Activated T-helper 1 cell treated with anti-CD3 and anti-CD28 coated beads, Interleukin-2, amount 50 U/mL, for 16 hours (primary cell): ENCODE results near the gene MACROD2.

Experiments
- DNase-seq, 2 donors: peaks; one replicate each; pipeline ENCODE4 v3.0.0-alpha.2; 2020; ENCODE audit warnings: low read depth in 1 of 2, low spot score in 1 of 2

Gene MACROD2

DNA sequence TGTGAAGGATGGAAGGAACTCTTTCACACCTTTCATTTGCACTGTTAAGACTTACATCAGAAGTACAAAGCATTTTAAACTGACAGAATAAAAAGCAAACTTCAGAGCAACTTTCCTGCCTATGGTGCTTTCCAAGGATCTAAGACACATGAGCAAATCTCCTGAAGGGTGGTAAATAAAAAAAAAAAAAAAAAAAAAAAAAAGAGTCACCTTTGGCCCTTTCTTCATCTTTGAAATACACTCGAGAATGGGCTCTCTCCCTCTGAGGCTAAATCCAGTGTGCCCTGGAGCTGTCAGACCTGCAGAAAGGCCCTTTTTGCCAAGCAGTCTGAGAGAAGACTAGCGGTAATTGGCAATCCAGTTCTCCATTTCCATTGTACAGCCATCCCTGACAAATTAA, 1455.9 kb downstream of the MACROD2 start:
- no peak for DNase-seq

DNA sequence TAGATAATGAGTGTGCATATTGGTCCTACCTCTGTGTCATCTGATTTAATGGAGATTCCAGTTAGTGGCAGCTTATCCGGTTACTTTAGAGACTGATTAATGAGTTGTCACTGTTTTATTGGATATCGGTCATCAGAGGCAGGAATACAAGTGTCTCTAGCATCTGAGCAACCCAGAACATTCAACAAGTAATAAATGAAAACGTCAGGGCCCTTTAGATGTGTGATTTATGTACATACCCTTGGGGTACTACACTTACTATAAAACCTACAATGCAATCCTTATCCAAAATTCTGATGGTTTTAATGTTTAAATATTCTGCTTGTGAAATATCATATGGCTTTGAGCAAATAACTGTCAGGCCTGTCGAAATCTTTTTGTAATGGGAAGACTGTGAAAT, 1460.0 kb downstream of the MACROD2 start:
- no peak for DNase-seq

DNA sequence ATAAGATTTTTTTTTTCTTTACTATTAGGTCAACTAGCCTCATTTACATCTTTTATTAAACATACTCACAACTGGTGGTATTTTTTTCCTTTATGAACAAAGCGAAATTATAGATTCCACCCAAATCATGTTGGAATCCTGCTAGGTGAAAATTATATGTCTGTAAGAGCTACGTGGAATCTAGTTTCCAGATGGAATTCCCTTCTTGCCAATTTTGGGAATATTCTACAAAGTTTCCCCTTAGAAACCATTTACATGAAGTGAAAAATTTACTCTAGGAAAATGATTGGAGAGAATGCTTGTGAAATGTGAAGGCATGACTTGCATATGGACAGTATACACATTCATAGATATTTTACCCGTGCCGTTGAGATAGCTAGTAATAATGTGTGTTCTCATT, 1466.6 kb downstream of the MACROD2 start:
- no peak for DNase-seq

- DNase-seq = no peak
Observed at GRCh38 chr20:15475483-15475882, 1480.2 kb downstream of the MACROD2 start.

DNA sequence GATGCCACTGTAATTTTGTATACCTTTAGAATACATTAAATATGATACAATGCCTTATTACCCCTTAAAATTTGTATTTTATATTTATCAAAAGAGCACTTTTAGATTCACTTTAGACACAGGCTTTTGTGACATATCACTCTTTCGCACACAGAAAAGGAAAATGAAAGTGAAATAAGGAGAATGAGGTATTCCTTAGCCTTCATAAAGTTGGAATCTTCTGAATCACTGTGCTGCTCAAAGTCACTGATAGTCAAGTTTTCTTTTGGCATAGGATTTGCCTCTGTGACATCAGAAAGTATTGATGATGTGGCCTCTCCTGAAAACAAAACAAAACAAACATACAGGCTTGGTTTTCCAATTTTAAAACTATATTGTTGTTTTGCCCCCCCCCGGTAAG, 1480.9 kb downstream of the MACROD2 start:
- no peak for DNase-seq

GRCh38 chr20:15476781-15477180, 1481.5 kb downstream of the MACROD2 start:
- DNase-seq = no peak

- DNase-seq = no peak
Observed at GRCh38 chr20:15482525-15482924, 1487.2 kb downstream of the MACROD2 start.

DNA sequence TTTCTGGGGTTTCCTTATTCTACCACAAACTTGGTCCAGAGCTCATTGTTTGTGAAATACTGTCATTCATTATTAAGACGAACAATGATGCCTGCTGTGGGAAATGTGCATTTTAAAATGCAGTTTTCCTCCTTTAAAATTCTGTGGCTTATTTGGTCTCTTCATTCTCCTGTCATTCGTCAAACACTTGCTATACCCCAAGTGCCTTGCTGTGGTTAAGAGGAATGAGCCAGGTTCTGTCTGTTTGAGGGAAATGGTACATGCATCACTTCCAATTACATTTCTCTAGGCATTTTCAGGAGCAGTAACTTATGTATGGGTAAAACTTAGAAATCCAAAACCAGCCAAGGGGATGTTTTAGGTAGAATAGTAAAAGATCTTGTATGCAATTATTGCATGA, 1490.2 kb downstream of the MACROD2 start:
- no peak for DNase-seq

DNA sequence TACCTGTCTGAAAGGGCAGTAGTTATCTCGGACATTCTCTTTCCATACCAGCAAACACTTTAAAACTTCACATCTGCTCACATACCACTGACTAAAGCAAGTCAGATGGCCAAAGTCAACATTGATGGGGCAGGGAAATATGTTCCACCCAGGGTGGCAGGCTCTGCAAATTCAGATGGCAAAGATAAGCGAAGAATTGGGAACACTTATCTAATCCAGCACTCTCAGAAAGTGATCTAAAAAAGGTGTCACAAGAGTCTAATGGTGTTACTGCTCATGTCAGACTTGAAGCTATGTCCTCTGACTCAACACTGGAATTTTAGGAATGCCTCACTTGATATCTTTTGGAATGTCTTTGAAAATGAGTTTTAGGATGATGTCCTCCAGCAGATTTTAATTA, 1491.7 kb downstream of the MACROD2 start:
- no peak for DNase-seq

GRCh38 chr20:15487682-15488081, 1492.4 kb downstream of the MACROD2 start:
- DNase-seq = no peak

DNA sequence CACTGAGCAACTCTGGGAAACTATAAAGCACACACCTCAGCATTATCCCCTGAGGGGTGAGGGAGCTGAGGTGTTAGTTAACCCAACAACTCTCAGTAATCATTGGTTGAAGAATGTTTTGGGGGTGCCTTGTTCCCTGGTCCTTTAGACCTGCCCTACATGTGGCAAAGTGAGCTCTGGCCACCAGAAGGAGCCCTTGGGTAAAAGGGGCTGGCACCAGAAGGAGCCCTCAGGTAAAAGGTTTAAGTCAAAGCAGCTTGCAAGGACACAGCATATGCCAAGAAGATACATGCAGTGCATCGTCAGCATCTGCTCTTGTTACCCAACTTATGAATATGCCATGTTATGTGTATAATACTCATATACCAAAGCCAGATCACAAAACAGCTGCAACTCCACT, 1496.3 kb downstream of the MACROD2 start:
- DNase-seq = no peak

GRCh38 chr20:15494851-15495250, 1499.5 kb downstream of the MACROD2 start:
- DNase-seq = no peak

GRCh38 chr20:15496501-15497039, 1501.3 kb downstream of the MACROD2 start:
- no peak for DNase-seq

DNA sequence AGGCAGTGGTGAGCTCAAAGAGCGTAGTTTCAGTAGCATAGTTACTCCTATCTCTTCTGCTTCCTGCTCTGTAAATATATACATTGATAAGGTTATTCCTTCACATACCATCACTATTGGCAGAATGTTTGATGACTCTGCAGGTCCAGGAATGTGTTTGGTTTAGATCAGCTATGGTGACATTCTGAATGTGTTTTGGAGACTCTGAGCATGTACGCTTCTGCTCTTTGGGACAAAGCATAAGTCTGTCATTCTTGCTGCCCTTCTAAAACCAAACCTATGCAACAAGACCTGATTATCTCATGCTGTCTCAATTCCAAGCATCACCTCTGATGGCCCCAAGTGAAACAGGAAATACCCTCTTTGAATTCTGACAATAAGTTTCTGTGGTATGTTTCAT, 1503.6 kb downstream of the MACROD2 start:
- DNase-seq = no peak

GRCh38 chr20:15506311-15506710, 1511.0 kb downstream of the MACROD2 start:
- no peak for DNase-seq

GRCh38 chr20:15507151-15507550, 1511.8 kb downstream of the MACROD2 start:
- DNase-seq = no peak

GRCh38 chr20:15511551-15511950, 1516.2 kb downstream of the MACROD2 start:
- DNase-seq = no peak

DNA sequence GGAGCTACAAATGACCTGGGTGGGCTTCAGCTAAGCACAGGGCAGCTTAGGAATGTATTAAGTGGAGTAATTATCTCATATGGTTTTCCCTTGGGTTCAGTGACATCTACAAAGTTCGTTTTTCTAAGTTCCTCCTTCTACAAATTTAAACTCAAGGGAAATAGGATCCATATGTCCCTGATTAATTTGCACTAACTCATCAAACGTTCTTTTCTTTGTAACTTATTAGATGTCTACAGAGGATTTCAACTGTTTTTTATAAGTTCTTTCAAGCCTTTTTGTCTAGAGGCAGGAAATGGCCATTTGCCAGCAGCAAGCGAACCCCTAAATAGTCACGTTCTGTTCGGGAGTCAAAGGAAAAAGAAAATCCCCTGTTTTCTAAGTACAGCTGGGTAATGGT, 1517.6 kb downstream of the MACROD2 start:
- no peak for DNase-seq

DNA sequence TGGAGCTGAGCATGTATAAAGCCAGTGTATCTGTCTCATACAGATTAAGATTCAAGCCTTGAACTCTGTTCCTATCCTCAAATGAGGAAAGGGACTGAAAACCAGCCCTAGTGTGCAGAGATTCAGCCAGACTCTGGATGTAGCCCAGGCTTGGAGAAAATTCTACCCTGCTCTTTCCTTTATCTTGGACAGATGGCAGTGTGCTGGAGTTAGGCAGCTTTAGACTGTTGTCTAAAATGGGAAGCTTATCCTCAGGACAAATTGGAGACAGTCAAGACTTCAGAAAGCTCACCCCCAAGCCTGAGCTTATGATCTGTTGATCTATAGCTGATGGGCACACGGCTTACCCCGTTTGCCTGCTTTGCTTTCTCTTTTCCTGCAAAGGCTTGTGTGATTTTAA, 1520.4 kb downstream of the MACROD2 start:
- no peak for DNase-seq

DNA sequence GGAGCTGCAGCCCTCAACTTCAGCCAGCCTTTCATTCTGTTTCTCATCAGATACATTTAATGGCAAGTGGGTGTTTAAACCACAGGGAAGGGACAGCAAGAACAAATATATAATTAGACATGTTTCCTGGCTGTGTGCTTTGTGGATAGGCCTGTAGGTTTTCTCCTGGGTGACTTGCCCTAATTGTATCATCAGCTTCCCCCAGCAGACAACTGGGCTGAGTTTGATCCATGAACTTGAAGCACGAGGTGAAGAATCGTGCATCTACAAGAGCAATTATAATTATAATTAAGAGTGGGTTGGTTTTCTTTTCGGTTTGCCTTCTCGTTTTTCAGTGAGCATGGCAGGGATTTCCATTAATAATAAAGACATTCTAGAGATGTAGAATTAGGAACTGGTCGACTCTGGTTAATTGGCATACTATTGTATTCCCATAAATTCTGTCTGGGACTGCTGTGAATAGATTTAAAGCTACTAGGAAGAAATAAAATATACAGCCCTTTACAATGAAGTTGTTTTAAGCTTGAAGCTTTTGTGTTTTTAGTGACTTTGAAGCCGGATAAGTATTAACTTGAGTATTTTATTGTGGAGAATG, 1525.7 kb downstream of the MACROD2 start:
- DNase-seq = no peak

DNA sequence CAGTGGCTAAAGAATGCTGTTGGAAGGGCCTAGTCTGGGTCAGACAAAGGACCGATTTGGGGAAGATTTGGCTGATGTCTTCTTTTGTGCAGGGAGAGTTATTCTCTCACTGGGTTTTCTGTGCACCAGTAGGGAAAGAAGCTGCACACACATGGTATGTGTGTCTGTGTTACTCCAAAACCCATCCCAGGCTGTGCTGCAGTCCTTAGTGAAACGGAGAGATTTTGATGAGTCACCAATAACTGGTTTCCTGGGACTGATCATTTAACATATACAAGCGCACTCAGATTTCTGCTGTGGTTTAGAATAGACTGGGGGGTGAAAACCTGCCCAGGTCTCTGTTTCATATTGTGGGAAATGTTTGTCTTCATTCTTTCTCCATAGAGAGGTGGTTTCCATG, 1528.1 kb downstream of the MACROD2 start:
- no peak for DNase-seq

DNA sequence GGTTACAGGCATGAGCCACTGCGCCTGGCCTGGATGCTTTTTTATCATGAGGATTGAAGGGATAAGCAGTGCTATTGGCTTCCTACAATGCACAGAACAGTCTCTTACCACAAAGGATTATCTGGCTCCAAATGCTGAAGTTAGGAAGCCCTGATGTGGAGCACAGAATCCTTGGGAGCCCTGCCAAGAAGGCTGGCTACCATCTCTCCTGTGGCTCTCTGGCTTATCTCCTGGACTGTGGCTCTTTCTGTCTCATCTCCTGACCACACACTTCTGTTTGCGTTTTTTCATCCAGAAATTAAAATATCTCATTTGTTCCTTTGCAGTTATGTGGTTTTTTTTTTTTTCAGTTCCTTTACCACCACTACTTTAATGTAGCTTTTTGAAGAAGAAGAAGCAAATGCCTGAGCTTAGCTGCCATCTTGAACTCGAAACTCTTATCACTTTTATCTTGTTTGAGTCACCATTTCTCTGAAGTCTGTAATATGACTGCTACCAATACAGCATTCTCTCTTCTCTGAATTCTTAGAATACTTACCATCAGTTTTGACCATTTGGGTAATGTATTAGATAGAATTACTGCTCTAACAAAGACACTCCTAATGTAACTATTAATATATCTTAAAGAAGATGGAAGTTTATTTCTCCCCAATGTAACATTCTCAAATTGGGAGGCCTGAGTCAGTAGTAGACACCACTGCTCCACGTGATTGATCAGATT, 1533.2 kb downstream of the MACROD2 start:
- DNase-seq = no peak

DNA sequence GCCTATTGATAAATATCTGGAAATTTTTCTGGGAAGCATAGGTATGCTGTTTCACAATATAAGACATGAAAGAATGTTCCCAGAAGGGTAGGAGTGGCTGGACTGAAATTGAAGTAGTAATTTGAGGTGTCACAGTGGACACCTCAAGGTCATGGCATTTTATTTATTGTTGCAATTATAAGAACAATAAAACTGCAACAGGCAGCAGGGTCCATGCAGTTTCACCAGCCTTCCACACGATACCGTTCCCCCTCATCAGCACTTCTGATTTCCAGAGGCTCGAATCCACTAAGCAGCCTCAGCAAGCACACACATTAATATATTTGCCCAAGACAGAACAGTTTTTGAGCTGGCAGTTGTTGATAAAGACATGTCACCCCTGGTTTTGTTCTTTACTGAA, 1540.5 kb downstream of the MACROD2 start:
- no peak for DNase-seq
